MM.1S (cell line): ENCODE measurements around the gene MED13.

ENCODE experiments used
- EZH2 ChIP-seq: fragments of 300-600 bp; sonication (generic); optimal IDR thresholded peaks from 2 replicates; pipeline ENCODE3; 2017; ENCODE audit warnings: low read depth, mild to moderate bottlenecking, antibody characterized with exemption, low read length, mixed read lengths
- EZH2phosphoT487 ChIP-seq: fragments of 300-600 bp; sonication (generic); IDR thresholded peaks from 2 replicates; pipeline ENCODE4 v1.6.1; 2018; ENCODE audit warnings: antibody characterized with exemption, low read length
- TF ChIP-seq, protein P1 (sequence below): fragments of 300-600 bp; sonication (generic); IDR thresholded peaks from 2 replicates; pipeline ENCODE4 v1.5.1; 2016; ENCODE audit warnings: antibody characterized with exemption, low read length, mixed read lengths

DNA sequence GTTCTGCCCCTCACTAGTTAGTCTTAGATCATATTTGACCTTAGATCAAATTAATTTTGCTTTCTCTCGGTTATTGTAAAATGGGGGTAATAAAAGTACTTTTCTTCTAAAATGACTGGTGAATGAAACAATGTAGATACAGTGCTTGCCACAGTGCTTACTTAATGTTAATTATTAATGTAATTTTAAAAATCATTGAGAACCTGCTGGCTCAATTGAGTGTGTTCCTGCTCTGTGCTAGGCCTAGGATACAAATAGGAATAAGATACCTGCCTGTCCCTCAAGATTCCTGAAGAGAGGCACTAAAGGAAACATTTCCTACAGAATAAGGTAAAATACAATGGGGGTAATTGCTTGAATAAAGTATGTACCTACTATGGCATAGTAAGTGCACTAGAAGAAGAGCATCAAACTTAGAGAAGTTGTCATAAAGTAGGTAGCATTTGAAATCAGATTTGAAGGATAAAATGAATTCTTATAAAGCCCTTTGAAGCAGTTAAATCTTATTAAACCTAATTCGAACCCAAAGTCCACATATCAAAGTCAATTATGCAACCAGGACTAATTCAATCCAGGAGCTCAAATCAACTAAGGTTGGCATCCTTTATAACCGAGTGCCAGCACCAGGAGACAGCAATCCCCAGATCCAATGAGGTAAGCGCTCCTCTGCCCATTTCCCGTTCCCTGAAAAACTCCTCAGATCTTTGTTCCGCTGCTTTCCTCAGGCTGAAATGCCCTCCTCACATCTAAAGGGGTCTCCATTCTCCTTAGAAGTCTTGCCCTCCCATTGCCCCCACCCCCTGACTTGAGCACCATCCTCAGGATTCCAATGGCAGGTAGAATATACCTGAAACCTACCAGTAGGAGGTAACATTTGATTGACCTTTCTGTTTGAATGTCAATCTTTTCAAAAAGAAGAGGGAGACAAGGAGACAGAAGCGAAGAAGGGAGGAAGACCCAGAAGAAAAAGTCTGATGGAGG, 2.4 kb upstream of the MED13 start:
- no peak for TF ChIP-seq EZH2
- TF ChIP-seq, protein P1, sequence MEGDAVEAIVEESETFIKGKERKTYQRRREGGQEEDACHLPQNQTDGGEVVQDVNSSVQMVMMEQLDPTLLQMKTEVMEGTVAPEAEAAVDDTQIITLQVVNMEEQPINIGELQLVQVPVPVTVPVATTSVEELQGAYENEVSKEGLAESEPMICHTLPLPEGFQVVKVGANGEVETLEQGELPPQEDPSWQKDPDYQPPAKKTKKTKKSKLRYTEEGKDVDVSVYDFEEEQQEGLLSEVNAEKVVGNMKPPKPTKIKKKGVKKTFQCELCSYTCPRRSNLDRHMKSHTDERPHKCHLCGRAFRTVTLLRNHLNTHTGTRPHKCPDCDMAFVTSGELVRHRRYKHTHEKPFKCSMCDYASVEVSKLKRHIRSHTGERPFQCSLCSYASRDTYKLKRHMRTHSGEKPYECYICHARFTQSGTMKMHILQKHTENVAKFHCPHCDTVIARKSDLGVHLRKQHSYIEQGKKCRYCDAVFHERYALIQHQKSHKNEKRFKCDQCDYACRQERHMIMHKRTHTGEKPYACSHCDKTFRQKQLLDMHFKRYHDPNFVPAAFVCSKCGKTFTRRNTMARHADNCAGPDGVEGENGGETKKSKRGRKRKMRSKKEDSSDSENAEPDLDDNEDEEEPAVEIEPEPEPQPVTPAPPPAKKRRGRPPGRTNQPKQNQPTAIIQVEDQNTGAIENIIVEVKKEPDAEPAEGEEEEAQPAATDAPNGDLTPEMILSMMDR, result no peak
- TF ChIP-seq EZH2phosphoT487, result no peak
